Endothelial cell of umbilical vein (primary cell): ENCODE data around the gene AQP2. TPM values are rescaled to one million over a fixed set of nuclear protein-coding genes. Genes with fewer than 3 reads are reported as not detected.

Experiments
- BruUV-seq: library from RNA; stranded (reverse); fragments of 400-500 nt; replicated peaks from 2 replicates; lab custom pipeline; 2021; lab: Mats Ljungman, UMichigan
- CTCF ChIA-PET: fragments of 300-600, 350-600 bp; sonication (Branson Sonifier 250); formaldehyde crosslinking; loops from one replicate; lab custom pipeline; 2021; ENCODE audit warnings: antibody characterized with exemption, inconsistent platforms; lab: Charles Lee
- POLR2A ChIA-PET: fragments of 300-600, 350-600 bp; sonication (Branson Sonifier 250); formaldehyde crosslinking; loops from one replicate; lab custom pipeline; 2021; ENCODE audit warnings: antibody characterized with exemption, inconsistent platforms; lab: Charles Lee
- DNase-seq: peaks from one replicate; pipeline ENCODE4 v3.0.0-alpha.2; 2011; ENCODE audit warnings: low read depth, low spot score
- FAIRE-seq: peaks from 2 replicates; lab custom pipeline; 2011; peaks lifted over from hg19 to GRCh38; lab: Jason Lieb, UNC
- H2AFZ ChIP-seq: 2 replicates; pipeline ENCODE4 v1.6.0; 2012; ENCODE audit warnings: low read depth, low read length, control low read depth, inconsistent platforms
- H3K27ac ChIP-seq: 2 replicates; pipeline ENCODE4 v1.5.1; 2011; ENCODE audit warnings: low read depth, mild to moderate bottlenecking, control low read depth, low read length, moderate library complexity; ENCODE audit not compliant: insufficient read depth
- H3K27me3 ChIP-seq, 2 experiments: 2 replicates each; pipeline versions ENCODE4 v1.6.0 to v1.6.1; 2011; ENCODE audit warnings: low read length in 2 of 2, mixed read lengths in 1 of 2; ENCODE audit not compliant: control insufficient read depth in 2 of 2, insufficient read depth in 2 of 2
- H3K36me3 ChIP-seq, 2 experiments: 2 replicates in 1 of 2; 3 replicates in 1 of 2; pipeline ENCODE4 v1.5.1; 2011; ENCODE audit warnings: low read length in 2 of 2, mild to moderate bottlenecking in 1 of 2, moderate library complexity in 1 of 2; ENCODE audit not compliant: control insufficient read depth in 2 of 2, insufficient read depth in 2 of 2; ENCODE audit errors: extremely low read depth in 1 of 2
- H3K4me1 ChIP-seq: 3 replicates; pipeline ENCODE4 v1.5.1; 2011; ENCODE audit warnings: mild to moderate bottlenecking, low read length; ENCODE audit not compliant: control insufficient read depth, insufficient read depth; ENCODE audit errors: extremely low read depth
- H3K4me2 ChIP-seq: 2 replicates; pipeline ENCODE4 v1.6.1; 2011; ENCODE audit warnings: low read length, control low read depth, mixed read lengths; ENCODE audit not compliant: insufficient read depth
- H3K4me3 ChIP-seq, 3 experiments: fragments of 200-600 bp in 1 of 3; sonication (generic), shearing (Covaris generic) in 1 of 3; replicated peaks in 1 of 3; 2 replicates each; pipeline ENCODE4 v1.5.1; 2011 to 2016; ENCODE audit warnings: control low read depth in 3 of 3, low read length in 3 of 3, mild to moderate bottlenecking in 2 of 3, inconsistent platforms in 1 of 3, low read depth in 1 of 3, moderate library complexity in 1 of 3; ENCODE audit not compliant: insufficient read depth in 1 of 3
- H3K79me2 ChIP-seq: 2 replicates; pipeline ENCODE4 v1.6.0; 2012; ENCODE audit warnings: low read length, inconsistent platforms; ENCODE audit not compliant: control insufficient read depth, insufficient read depth
- H3K9ac ChIP-seq: replicated peaks from 2 replicates; pipeline ENCODE3; 2011; ENCODE audit warnings: low read length, control low read depth; ENCODE audit not compliant: insufficient read depth; ENCODE audit errors: extremely low read depth
- H3K9me1 ChIP-seq: replicated peaks from 3 replicates; pipeline ENCODE4 v1.6.0; 2011; ENCODE audit warnings: mild to moderate bottlenecking, low read length; ENCODE audit not compliant: control insufficient read depth, insufficient read depth; ENCODE audit errors: extremely low read depth
- H3K9me3 ChIP-seq: replicated peaks from 2 replicates; pipeline ENCODE4 v1.5.1; 2012; ENCODE audit warnings: low read length, inconsistent platforms; ENCODE audit not compliant: control insufficient read depth, insufficient read depth
- H4K20me1 ChIP-seq: replicated peaks from 2 replicates; pipeline ENCODE3; 2011; ENCODE audit warnings: mild to moderate bottlenecking, low read length; ENCODE audit not compliant: control insufficient read depth, insufficient read depth; ENCODE audit errors: extremely low read depth
- CTCF ChIP-seq, 2 donors: IDR thresholded peaks; 1 replicate in 1 of 2; 2 replicates in 1 of 2; pipeline ENCODE4 v1.5.1; 2011; ENCODE audit warnings: low read length in 2 of 2, mild to moderate bottlenecking in 2 of 2, moderate library complexity in 2 of 2, control low read depth in 1 of 2, inconsistent platforms in 1 of 2, low read depth in 1 of 2; ENCODE audit not compliant: insufficient read depth in 1 of 2; ENCODE audit errors: extremely low read depth in 1 of 2
- EZH2 ChIP-seq: IDR thresholded peaks from 2 replicates; pipeline ENCODE4 v1.6.1; 2012; ENCODE audit warnings: borderline replicate concordance, low read depth, mild to moderate bottlenecking, moderate library complexity, low read length, inconsistent platforms; ENCODE audit not compliant: severe bottlenecking
- FOS ChIP-seq: IDR thresholded peaks from 2 replicates; pipeline ENCODE4 v1.6.1; 2011; ENCODE audit warnings: mild to moderate bottlenecking, low read length, moderate library complexity, borderline replicate concordance; ENCODE audit not compliant: insufficient read depth
- GATA2 ChIP-seq: IDR thresholded peaks from 2 replicates; pipeline ENCODE4 v1.7.0; 2011; ENCODE audit warnings: low read depth, mild to moderate bottlenecking, moderate library complexity, mixed read lengths, low read length; ENCODE audit not compliant: insufficient read length, insufficient read depth
- JUN ChIP-seq: IDR thresholded peaks from 2 replicates; pipeline ENCODE4 v1.6.1; 2011; ENCODE audit warnings: borderline replicate concordance, low read depth; ENCODE audit not compliant: insufficient read length, insufficient read depth
- MAX ChIP-seq: IDR thresholded peaks from 2 replicates; pipeline ENCODE4 v1.6.1; 2011; ENCODE audit not compliant: insufficient read depth, insufficient read length
- MYC ChIP-seq: IDR thresholded peaks from one replicate; pipeline ENCODE4 v1.6.1; 2011; ENCODE audit warnings: mild to moderate bottlenecking, low read depth, low read length
- POLR2A ChIP-seq: IDR thresholded peaks from 2 replicates; pipeline ENCODE4 v1.6.1; 2012; ENCODE audit warnings: low read depth, mild to moderate bottlenecking, control low read depth, low read length
- POLR2AphosphoS5 ChIP-seq: IDR thresholded peaks from 2 replicates; pipeline ENCODE4 v1.6.1; 2012; ENCODE audit warnings: low read depth, mild to moderate bottlenecking, control low read depth, low read length, moderate library complexity; ENCODE audit not compliant: insufficient read depth
- dilution Hi-C: fragments of 300-500 bp; cut with MboI; formaldehyde crosslinking; loops from one replicate; pipeline ENCODE4 v1.15.0; 2019; ENCODE audit warnings: low sequenced_read_pairs; ENCODE audit not compliant: extremely low pct_ligation_motif_present
- intact Hi-C: fragments of 100-400 bp; cut with micrococcal nuclease; formaldehyde crosslinking; loops from one replicate; pipeline ENCODE4 v1.10.0; 2022
- polyA plus RNA-seq, 4 experiments: library from polyadenylated mRNA; depleted of rRNA in 3 of 4; stranded (reverse) in 3 of 4; unstranded in 1 of 4; fragments of >200 nt; gene quantifications; 2 replicates each; pipeline versions ENCODE4 v1.2.1 to v1.2.3, GENCODE V29; 2011 to 2012; ENCODE audit warnings: missing spikeins in 1 of 4
- total RNA-seq: library from RNA; stranded (reverse); gene quantifications from 2 replicates; pipeline ENCODE4 v1.2.3, GENCODE V29; 2021

AQP2 gene
- total and polyA plus RNA-seq, 2 donors (not counting 3 experiments of a cell fraction or from before 2014, with no cell fraction given): not detected

- no peaks in the 10 kb centered on the region for H3K9me1 ChIP-seq
- H3K4me2 ChIP-seq: no peak overlapping the region
- FAIRE-seq: no peak
- H3K9ac ChIP-seq: no peak overlapping the region
- no peak overlapping the region for H2AFZ ChIP-seq
- no peak overlapping the region for H3K4me3 ChIP-seq
- no TSS peak for BruUV-seq
- dilution Hi-C loops (no loop called here), intact Hi-C loops (no loop called here)
- no peaks in the 10 kb centered on the region for H3K79me2 ChIP-seq
- H3K36me3 ChIP-seq: no peaks in the 10 kb centered on the region
- H3K27ac ChIP-seq: no peak overlapping the region
- POLR2A ChIA-PET: no interaction called here
- no peaks in the 10 kb centered on the region for H3K27me3 ChIP-seq
- DNase-seq: no peak
- TF ChIP-seq GATA2: no peak
- no peak for TF ChIP-seq MAX
- TF ChIP-seq POLR2A: no peak
- no peak for TF ChIP-seq MYC
- TF ChIP-seq JUN: no peak
- no peak for TF ChIP-seq CTCF (IDR thresholded peaks at IDR 0.05; ENCODE audit: extremely low read depth in 1 of 2, insufficient read depth in 1 of 2, low read depth in 1 of 2, low read length in 2 of 2)
- TF ChIP-seq FOS: no peak
- no peak for TF ChIP-seq EZH2
- no peak for TF ChIP-seq POLR2AphosphoS5
- no peaks in the 10 kb centered on the region for H4K20me1 ChIP-seq
- H3K9me3 ChIP-seq: no peaks in the 10 kb centered on the region
- CTCF ChIA-PET: interaction anchor here (0.8 to 2.3 kb wide), 4 partner anchors 22 to 56 kb away, joined by 3 to 6 read pairs (median 4); no protein-coding TSS in a partner anchor
- peaks cover 16% of the 10 kb centered on the region for H3K4me1 ChIP-seq
Measured at GRCh38 chr12:49923035-49923644, 27.4 kb upstream of the AQP2 start.
